ENCODE measurements around the gene AHCTF1. TPM values are rescaled to one million over a fixed set of nuclear protein-coding genes. Genes with fewer than 3 reads are reported as not detected.
"Not testable (repeated sequence)": the region's sequence is repeated elsewhere in the genome, so short reads cannot be mapped to it uniquely, and the experiment has no call there.

AHCTF1 gene
- total and polyA plus RNA-seq, 4 donors, result 7.5 to 32.4 (median 22.6) TPM

DNA sequence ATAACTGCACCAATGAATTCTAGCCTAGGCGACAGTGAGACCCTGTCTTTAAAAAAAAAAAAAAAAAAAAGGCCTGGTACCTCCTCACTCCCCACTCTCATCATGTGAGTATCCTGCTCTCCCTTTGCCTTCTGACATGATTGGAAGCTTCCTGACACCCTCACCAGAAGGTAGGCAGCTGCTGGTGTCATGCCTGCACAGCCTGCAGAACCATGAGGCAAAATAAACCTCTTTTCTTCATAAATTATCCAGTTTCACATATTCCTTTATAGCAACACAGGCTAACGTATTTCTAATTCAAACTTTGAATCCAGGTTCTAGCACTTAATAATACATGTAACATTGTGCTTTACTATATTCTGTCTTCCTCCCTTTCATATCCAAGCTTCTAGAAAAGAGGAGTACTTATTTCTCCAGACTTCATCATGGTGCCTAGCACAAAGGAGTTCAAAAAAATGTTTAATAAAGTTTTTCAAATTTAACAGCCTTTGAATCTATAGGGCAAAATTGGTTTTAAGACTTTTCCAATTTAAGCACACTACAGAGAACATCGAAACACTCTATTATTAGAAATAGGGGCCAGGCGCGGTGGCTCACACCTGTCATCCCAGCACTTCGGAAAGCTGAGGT, 5.6 kb downstream of the AHCTF1 start:
- H3K4me1 ChIP-seq (ENCODE audit: control insufficient read depth in 1 of 2, insufficient read depth in 2 of 2, low read length in 2 of 2), result no peaks in the 10 kb centered on the region
- WGBS, 2 donors, result 96 to 97% methylated on average over 6 of the region's 6 CpGs

DNA sequence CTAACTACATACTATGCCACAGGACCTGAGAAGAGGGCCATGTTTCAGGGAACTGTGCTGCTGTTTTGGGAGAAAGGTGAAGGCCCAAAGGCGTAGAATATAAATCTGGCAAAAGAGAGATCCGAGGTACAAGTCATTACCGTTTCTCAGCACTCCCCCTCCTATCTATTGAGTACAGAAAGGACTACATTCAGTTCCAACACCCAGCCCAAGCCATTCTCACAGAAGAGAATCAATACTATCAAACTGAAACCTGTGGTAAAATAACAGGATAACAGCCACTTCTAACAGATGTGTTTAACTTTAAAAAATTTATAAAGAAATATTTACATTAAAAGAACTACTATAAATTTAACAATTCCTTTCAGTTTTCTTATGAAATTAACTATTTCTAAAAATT, 7.8 kb downstream of the AHCTF1 start:
- DNase-seq (no peak), ATAC-seq (ENCODE audit: low FRiP score) (no peak)
- no peaks in the 10 kb centered on the region for H3K27me3 ChIP-seq (ENCODE audit: control insufficient read depth in 1 of 2, insufficient read depth in 2 of 2, low read length in 1 of 2)
- no peaks in the 10 kb centered on the region for H3K9me3 ChIP-seq (ENCODE audit: control insufficient read depth, low read length)
- intact Hi-C loops (cut with DNase I), result no loop called here
- H3K36me3 ChIP-seq (ENCODE audit: control insufficient read depth in 1 of 2, insufficient read depth in 2 of 2, low read length in 1 of 2), result no peaks in the 10 kb centered on the region
- H3K27ac ChIP-seq (ENCODE audit: low read depth in 1 of 2, low read length in 2 of 2), result no peak overlapping the region
- 71 to 83% methylated on average over 3 of the region's 3 CpGs for WGBS, 2 donors
- no peaks in the 10 kb centered on the region for H3K4me1 ChIP-seq (ENCODE audit: control insufficient read depth in 1 of 2, insufficient read depth in 2 of 2, low read length in 2 of 2)
- no peak overlapping the region for H3K4me3 ChIP-seq (ENCODE audit: low read length in 2 of 2)

More for the DNA sequence above, 5.6 kb downstream of the AHCTF1 start:
- H3K27me3 ChIP-seq (ENCODE audit: control insufficient read depth in 1 of 2, insufficient read depth in 2 of 2, low read length in 1 of 2), result no peaks in the 10 kb centered on the region
- ATAC-seq (ENCODE audit: low FRiP score) (no peak), DNase-seq (no peak)
- intact Hi-C loops (cut with DNase I), result no loop called here
- H3K9me3 ChIP-seq (ENCODE audit: control insufficient read depth, low read length), result no peaks in the 10 kb centered on the region
- no peaks in the 10 kb centered on the region for H3K36me3 ChIP-seq (ENCODE audit: control insufficient read depth in 1 of 2, insufficient read depth in 2 of 2, low read length in 1 of 2)
- H3K4me3 ChIP-seq (ENCODE audit: low read length in 2 of 2), result no peak overlapping the region
- H3K27ac ChIP-seq (ENCODE audit: low read depth in 1 of 2, low read length in 2 of 2), result no peak overlapping the region

DNA sequence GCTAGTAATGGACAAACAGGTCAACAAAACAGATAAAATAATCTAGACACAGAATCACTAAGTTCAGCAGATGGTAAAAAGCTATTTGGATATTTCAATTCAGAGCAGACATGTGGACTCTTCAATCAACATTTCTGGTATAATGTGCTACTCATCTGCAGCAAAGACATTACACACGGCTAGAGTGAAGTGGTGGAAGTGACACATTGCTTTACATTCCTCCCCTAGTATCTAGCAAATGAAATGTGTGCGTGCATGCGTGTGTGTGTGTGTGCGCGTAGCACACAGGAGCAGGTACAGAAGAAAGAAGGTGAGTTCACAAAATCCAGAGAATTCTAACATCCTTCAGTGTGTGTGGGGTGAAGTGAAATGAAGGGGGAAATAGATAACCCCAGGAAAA, 8.3 kb downstream of the AHCTF1 start:
- WGBS, 2 donors, result 85 to 90% methylated on average over 5 of the region's 5 CpGs
- ATAC-seq (ENCODE audit: low FRiP score), result no peak
- intact Hi-C loops (cut with DNase I), result no loop called here
- H3K27ac ChIP-seq (ENCODE audit: low read depth in 1 of 2, low read length in 2 of 2), result no peak overlapping the region
- no peak overlapping the region for H3K4me3 ChIP-seq (ENCODE audit: low read length in 2 of 2)
- H3K9me3 ChIP-seq (ENCODE audit: control insufficient read depth, low read length), result no peaks in the 10 kb centered on the region
- no peaks in the 10 kb centered on the region for H3K4me1 ChIP-seq (ENCODE audit: control insufficient read depth in 1 of 2, insufficient read depth in 2 of 2, low read length in 2 of 2)
- DNase-seq, result no peak
- no peaks in the 10 kb centered on the region for H3K36me3 ChIP-seq (ENCODE audit: control insufficient read depth in 1 of 2, insufficient read depth in 2 of 2, low read length in 1 of 2)
- H3K27me3 ChIP-seq (ENCODE audit: control insufficient read depth in 1 of 2, insufficient read depth in 2 of 2, low read length in 1 of 2), result no peaks in the 10 kb centered on the region

DNA sequence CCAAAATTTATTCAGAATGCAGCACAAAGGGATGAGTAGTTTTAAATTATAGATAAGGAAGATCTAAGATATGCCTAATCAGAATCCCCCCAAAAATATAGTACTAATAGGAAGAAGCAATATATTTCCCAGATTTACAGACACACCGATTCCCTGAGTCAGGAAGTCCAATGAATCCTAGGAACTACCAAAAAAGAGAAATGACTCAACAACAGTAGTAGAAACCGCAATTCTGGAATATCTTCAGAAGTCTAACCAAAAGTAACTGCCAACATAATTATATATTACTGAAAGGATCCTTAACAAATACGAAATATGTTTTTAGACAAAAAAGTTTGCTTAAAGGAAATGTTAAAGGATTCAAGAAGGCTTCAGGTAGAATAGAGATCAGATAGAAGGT, 10.3 kb downstream of the AHCTF1 start:
- DNase-seq (no peak), ATAC-seq (ENCODE audit: low FRiP score) (no peak)
- Histone ChIP-seq H3K4me1 (ENCODE audit: control insufficient read depth in 1 of 2, insufficient read depth in 2 of 2, low read length in 2 of 2) (no peaks in the 10 kb centered on the region), H3K27me3 (ENCODE audit: control insufficient read depth in 1 of 2, insufficient read depth in 2 of 2, low read length in 1 of 2) (no peaks in the 10 kb centered on the region), H3K9me3 (ENCODE audit: control insufficient read depth, low read length) (no peaks in the 10 kb centered on the region), H3K27ac (ENCODE audit: low read depth in 1 of 2, low read length in 2 of 2) (no peak overlapping the region), H3K4me3 (ENCODE audit: low read length in 2 of 2) (no peak overlapping the region), H3K36me3 (ENCODE audit: control insufficient read depth in 1 of 2, insufficient read depth in 2 of 2, low read length in 1 of 2) (no peaks in the 10 kb centered on the region)
- intact Hi-C loops (cut with DNase I), result no loop called here
- WGBS, 2 donors, result 44 to 50% methylated on average over 3 of the region's 3 CpGs

DNA sequence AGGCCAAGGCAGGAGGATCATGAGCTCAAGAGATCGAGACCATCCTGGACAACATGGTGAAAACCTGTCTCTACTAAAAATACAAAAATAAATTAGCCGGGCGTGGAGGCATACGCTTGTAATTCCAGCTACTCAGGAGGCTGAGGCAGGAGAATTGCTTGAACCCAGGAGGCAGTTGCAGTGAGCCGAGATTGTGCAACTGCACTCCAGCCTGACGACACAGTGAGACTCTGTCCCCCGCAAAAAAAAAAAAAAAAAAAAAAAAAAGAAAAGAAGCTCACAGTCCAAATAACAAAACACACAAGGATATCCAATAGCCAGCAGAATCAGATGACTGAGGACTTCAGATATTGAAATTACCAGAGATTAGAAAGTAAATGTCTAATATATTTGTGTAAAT, 11.8 kb downstream of the AHCTF1 start:
- no peak overlapping the region for H3K27ac ChIP-seq (ENCODE audit: low read depth in 1 of 2, low read length in 2 of 2)
- H3K4me1 ChIP-seq (ENCODE audit: control insufficient read depth in 1 of 2, insufficient read depth in 2 of 2, low read length in 2 of 2), result no peaks in the 10 kb centered on the region
- H3K27me3 ChIP-seq (ENCODE audit: control insufficient read depth in 1 of 2, insufficient read depth in 2 of 2, low read length in 1 of 2), result no peaks in the 10 kb centered on the region
- ATAC-seq (ENCODE audit: low FRiP score), result no peak
- no peaks in the 10 kb centered on the region for H3K9me3 ChIP-seq (ENCODE audit: control insufficient read depth, low read length)
- intact Hi-C loops (cut with DNase I), result no loop called here
- no peaks in the 10 kb centered on the region for H3K36me3 ChIP-seq (ENCODE audit: control insufficient read depth in 1 of 2, insufficient read depth in 2 of 2, low read length in 1 of 2)
- 96% methylated on average over 7 of the region's 7 CpGs for WGBS, 2 donors
- no peak for DNase-seq
- no peak overlapping the region for H3K4me3 ChIP-seq (ENCODE audit: low read length in 2 of 2)

DNA sequence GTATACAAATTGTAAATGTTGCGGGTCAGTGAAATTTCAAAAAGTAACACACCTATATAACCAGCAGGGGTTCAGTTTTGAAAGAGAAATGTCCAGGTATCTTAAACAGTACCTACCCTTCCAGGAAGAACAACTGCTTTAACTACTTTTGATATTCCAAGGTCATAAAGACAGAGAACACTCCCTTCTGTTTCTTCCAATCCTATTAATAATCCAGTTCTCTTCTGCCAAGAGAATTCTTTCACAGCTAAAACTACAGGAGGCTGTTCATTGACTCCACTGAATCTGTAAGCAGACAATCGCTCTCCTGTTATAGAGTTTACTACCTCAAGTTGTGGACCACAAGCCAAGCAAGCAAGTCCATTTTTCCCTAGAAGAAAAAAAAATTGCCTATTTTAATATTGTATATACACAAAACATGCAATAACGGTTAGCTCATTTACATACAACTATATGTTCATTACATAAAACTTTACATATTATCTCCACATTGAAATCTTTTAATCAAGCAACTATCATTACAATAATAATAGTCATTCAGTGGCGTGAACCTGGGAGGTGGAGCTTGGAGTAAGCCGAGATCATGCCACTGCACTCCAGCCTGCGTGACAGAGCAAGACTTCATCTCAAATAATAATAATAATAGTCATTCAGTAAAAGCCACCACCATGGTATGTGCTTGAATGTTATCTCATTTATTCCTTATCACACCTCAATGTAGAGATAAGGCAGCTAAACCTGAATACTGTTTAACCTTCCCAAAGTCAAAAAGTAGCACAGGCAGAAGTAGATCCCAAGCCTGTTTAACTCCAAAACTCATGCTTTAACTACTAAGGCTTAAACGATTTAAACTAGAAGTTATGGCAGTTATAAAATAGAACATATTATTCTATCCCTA, 15.5 kb downstream of the AHCTF1 start:
- DNase-seq; H3K36me3 ChIP-seq (ENCODE audit: control insufficient read depth in 1 of 2, insufficient read depth in 2 of 2, low read length in 1 of 2); H3K9me3 ChIP-seq (ENCODE audit: control insufficient read depth, low read length); H3K4me3 ChIP-seq (ENCODE audit: low read length in 2 of 2); H3K4me1 ChIP-seq (ENCODE audit: control insufficient read depth in 1 of 2, insufficient read depth in 2 of 2, low read length in 2 of 2); H3K27me3 ChIP-seq (ENCODE audit: control insufficient read depth in 1 of 2, insufficient read depth in 2 of 2, low read length in 1 of 2); ATAC-seq (ENCODE audit: low FRiP score); intact Hi-C loops (cut with DNase I); H3K27ac ChIP-seq (ENCODE audit: low read depth in 1 of 2, low read length in 2 of 2): not testable (repeated sequence)
- 86 to 90% methylated on average over 7 of the region's 7 CpGs for WGBS, 2 donors

DNA sequence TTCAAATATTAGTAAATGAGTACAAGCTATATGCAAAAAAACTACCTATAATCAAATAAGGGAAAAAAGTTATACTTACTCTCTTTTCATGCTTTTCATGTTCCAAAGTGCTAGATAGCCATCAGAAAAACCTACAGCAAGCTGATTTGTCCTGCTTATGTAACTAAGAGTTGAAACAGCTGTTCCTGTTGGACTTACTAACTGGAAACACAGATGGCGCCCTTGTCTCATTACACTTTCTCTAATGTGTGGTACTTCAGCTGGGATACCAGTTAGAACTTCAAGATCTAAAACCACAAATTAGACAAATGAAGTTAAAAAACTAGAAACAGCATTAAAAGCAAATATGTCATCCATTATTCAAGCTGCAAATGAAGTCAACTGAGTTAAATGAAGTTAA, 24.3 kb downstream of the AHCTF1 start:
- H3K4me3 ChIP-seq (ENCODE audit: low read length in 2 of 2), result no peak overlapping the region
- peaks cover 5 to 10% of the 10 kb centered on the region in 2 donors for H3K36me3 ChIP-seq (ENCODE audit: control insufficient read depth in 1 of 2, insufficient read depth in 2 of 2, low read length in 1 of 2)
- no peak for ATAC-seq (ENCODE audit: low FRiP score)
- no peak for DNase-seq
- intact Hi-C loops (cut with DNase I), result loop anchor here in 1 of 2 donors (5.0 kb wide), 1 partner anchor 65 kb away; no protein-coding TSS in a partner anchor
- no peaks in the 10 kb centered on the region for H3K27me3 ChIP-seq (ENCODE audit: control insufficient read depth in 1 of 2, insufficient read depth in 2 of 2, low read length in 1 of 2)
- 77 to 86% methylated on average over 1 of the region's 1 CpG for WGBS, 2 donors
- no peak overlapping the region for H3K27ac ChIP-seq (ENCODE audit: low read depth in 1 of 2, low read length in 2 of 2)
- H3K9me3 ChIP-seq (ENCODE audit: control insufficient read depth, low read length), result no peaks in the 10 kb centered on the region
- no peaks in the 10 kb centered on the region for H3K4me1 ChIP-seq (ENCODE audit: control insufficient read depth in 1 of 2, insufficient read depth in 2 of 2, low read length in 2 of 2)

DNA sequence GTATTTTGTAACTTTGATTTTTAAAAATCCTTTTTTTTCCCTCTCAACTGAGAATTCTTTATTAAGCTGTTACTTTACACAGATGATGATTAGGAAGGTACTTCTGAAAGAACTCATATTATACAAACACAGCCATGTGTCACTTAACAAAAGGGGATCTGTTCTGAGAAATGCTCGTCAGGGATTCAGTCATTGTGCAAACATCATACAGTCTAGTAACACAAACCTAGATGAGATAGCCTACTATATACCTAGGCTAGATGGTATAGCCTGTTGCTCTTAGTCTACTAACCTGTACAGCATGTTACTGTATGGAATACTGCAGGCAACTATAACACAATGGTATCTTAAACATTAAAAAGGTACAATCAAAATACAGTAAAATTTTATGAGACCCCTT, 24.9 kb downstream of the AHCTF1 start:
- ATAC-seq (ENCODE audit: low FRiP score) (no peak), DNase-seq (no peak)
- Histone ChIP-seq H3K27me3 (ENCODE audit: control insufficient read depth in 1 of 2, insufficient read depth in 2 of 2, low read length in 1 of 2) (no peaks in the 10 kb centered on the region), H3K36me3 (ENCODE audit: control insufficient read depth in 1 of 2, insufficient read depth in 2 of 2, low read length in 1 of 2) (peaks cover 6 to 10% of the 10 kb centered on the region in 2 donors), H3K9me3 (ENCODE audit: control insufficient read depth, low read length) (no peaks in the 10 kb centered on the region), H3K4me3 (ENCODE audit: low read length in 2 of 2) (no peak overlapping the region), H3K4me1 (ENCODE audit: control insufficient read depth in 1 of 2, insufficient read depth in 2 of 2, low read length in 2 of 2) (no peaks in the 10 kb centered on the region), H3K27ac (ENCODE audit: low read depth in 1 of 2, low read length in 2 of 2) (no peak overlapping the region)
- WGBS, 2 donors, result 82% methylated on average over 1 of the region's 1 CpG
- intact Hi-C loops (cut with DNase I), result loop anchor here in 1 of 2 donors (5.0 kb wide), 1 partner anchor 65 kb away; no protein-coding TSS in a partner anchor

DNA sequence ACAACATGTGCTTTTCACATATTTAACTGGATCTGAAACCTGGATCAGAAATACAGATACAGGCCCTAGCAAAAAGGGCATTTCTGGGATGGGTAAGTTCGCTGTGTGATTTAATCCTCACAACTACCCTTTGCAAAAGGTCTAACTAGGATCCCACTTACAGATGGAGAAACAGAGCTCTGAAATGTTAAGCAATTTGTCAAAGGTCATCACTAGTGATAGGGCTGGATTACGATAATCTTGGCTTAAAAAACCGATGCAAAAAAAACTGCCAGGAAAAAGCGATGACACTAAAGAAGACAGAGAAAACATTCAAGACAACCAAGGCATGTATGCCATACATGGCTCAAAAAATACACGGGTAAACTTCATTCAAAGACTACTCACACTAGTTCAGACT, 29.9 kb downstream of the AHCTF1 start:
- Histone ChIP-seq H3K27ac (ENCODE audit: low read depth in 1 of 2, low read length in 2 of 2) (no peak overlapping the region), H3K4me1 (ENCODE audit: control insufficient read depth in 1 of 2, insufficient read depth in 2 of 2, low read length in 2 of 2) (no peaks in the 10 kb centered on the region), H3K9me3 (ENCODE audit: control insufficient read depth, low read length) (no peaks in the 10 kb centered on the region), H3K27me3 (ENCODE audit: control insufficient read depth in 1 of 2, insufficient read depth in 2 of 2, low read length in 1 of 2) (no peaks in the 10 kb centered on the region), H3K4me3 (ENCODE audit: low read length in 2 of 2) (no peak overlapping the region), H3K36me3 (ENCODE audit: control insufficient read depth in 1 of 2, insufficient read depth in 2 of 2, low read length in 1 of 2) (peaks cover 7 to 10% of the 10 kb centered on the region in 2 donors)
- DNase-seq (no peak), ATAC-seq (ENCODE audit: low FRiP score) (no peak)
- WGBS, 2 donors, result 91 to 94% methylated on average over 5 of the region's 5 CpGs
- intact Hi-C loops (cut with DNase I), result no loop called here
